Uterus (tissue), 2 donors: ENCODE measurements around the gene FBLN1.

Experiments used
- CTCF ChIP-seq, 4 experiments: fragments of 200-600 bp in 2 of 4; fragments of 450-650 bp in 2 of 4; sonication (generic) in 2 of 4; IDR thresholded peaks; one replicate each; pipeline ENCODE4 v1.5.1; 2016 to 2019; ENCODE audit warnings: antibody characterized with exemption in 4 of 4, mild to moderate bottlenecking in 2 of 4, moderate library complexity in 1 of 4
- POLR2A ChIP-seq, 2 donors: fragments of 450-650 bp; IDR thresholded peaks; one replicate each; pipeline ENCODE4 v1.6.1; 2016; ENCODE audit warnings: antibody characterized with exemption in 2 of 2, mild to moderate bottlenecking in 1 of 2, moderate library complexity in 1 of 2

- TF ChIP-seq CTCF (IDR thresholded peaks at IDR 0.05) (no peak), POLR2A (IDR thresholded peaks at IDR 0.05) (no peak)
Observed at GRCh38 chr22:45576273-45576625, 73.6 kb downstream of the FBLN1 start.
